Spleen (tissue), 11 donors: ENCODE data around the gene OCRL. TPM values are rescaled to one million over a fixed set of nuclear protein-coding genes. Genes with fewer than 3 reads are reported as not detected.

ENCODE experiments used
- DNase-seq: peaks from one replicate; pipeline ENCODE4 v3.0.0-alpha.2; 2020
- H3K27ac ChIP-seq, 8 donors: fragments of 200-600 bp; sonication (generic) in 7 of 8; 1 replicate in 4 of 8; 2 replicates in 4 of 8; pipeline versions ENCODE4 v1.5.0 to v1.8.0; 2016 to 2021; ENCODE audit warnings: inconsistent platforms in 4 of 8, mild to moderate bottlenecking in 4 of 8, moderate library complexity in 1 of 8
- H3K27me3 ChIP-seq, 7 donors: fragments of 200-600 bp; sonication (generic) in 6 of 7; replicated peaks in 1 of 7; 1 replicate in 4 of 7; 2 replicates in 3 of 7; pipeline versions ENCODE4 v1.5.0 to v1.8.0; 2016 to 2021; ENCODE audit warnings: inconsistent platforms in 3 of 7, mild to moderate bottlenecking in 1 of 7
- H3K36me3 ChIP-seq, 6 donors: fragments of 200-600 bp; sonication (generic) in 5 of 6; 1 replicate in 4 of 6; 2 replicates in 2 of 6; pipeline versions ENCODE4 v1.5.0 to v1.8.0; 2016 to 2021; ENCODE audit warnings: inconsistent platforms in 2 of 6
- H3K4me1 ChIP-seq, 6 donors: fragments of 200-600 bp; sonication (generic) in 5 of 6; 1 replicate in 3 of 6; 2 replicates in 3 of 6; pipeline versions ENCODE4 v1.5.0 to v1.8.0; 2016 to 2021; ENCODE audit warnings: inconsistent platforms in 3 of 6
- H3K4me3 ChIP-seq, 8 donors: fragments of 200-600 bp; sonication (generic) in 7 of 8; 1 replicate in 4 of 8; 2 replicates in 4 of 8; pipeline versions ENCODE4 v1.5.0 to v1.8.0; 2016 to 2021; ENCODE audit warnings: inconsistent platforms in 4 of 8, mild to moderate bottlenecking in 4 of 8, moderate library complexity in 2 of 8
- H3K9me3 ChIP-seq, 8 donors: fragments of 200-600 bp; sonication (generic) in 7 of 8; 1 replicate in 4 of 8; 2 replicates in 4 of 8; pipeline versions ENCODE4 v1.5.0 to v1.8.0; 2016 to 2021; ENCODE audit warnings: inconsistent platforms in 4 of 8
- POLR2A ChIP-seq, 3 donors: fragments of 450-650 bp; IDR thresholded peaks; one replicate each; pipeline ENCODE4 v1.5.1; 2017; ENCODE audit warnings: antibody characterized with exemption in 3 of 3, mild to moderate bottlenecking in 1 of 3
- POLR2AphosphoS5 ChIP-seq, 3 donors: sonication (generic); formaldehyde crosslinking; IDR thresholded peaks; one replicate each; pipeline ENCODE4 v1.5.1; 2017; ENCODE audit warnings: antibody characterized with exemption in 3 of 3
- WGBS, 5 donors: extraction: QIAGEN DNeasy Blood & Tissue Kit in 3 of 5; methylation state at CpG; one replicate each; pipeline versions ENCODE4 v1.1.5 to v1.1.7; 2013 to 2018; 5-methylcytosine and 5-hydroxymethylcytosine counted together
- intact Hi-C: fragments of 100-400 bp; cut with DNase I; formaldehyde crosslinking; loops from one replicate; pipeline ENCODE4 v1.15.0; 2023; ENCODE audit warnings: low total_unique reads
- polyA plus RNA-seq, 3 donors: library from polyadenylated mRNA; stranded (reverse); fragments of 200-250 nt; gene quantifications; one replicate each; pipeline ENCODE4 v1.2.1, GENCODE V29; 2013
- total RNA-seq, 7 donors: library from RNA; depleted of rRNA in 3 of 7; stranded (reverse); fragments of >200 nt in 3 of 7; fragmentation: NEBNext Ultra II Directional in 4 of 7; extraction: Animal tissue kit (Norgen Biotek cat#: 25700) in 4 of 7; gene quantifications; one replicate each; pipeline versions ENCODE4 v1.1.0 to v1.2.1, GENCODE V29; 2016 to 2021
- TF ChIP-seq, protein P1 (sequence below), 11 experiments: fragments of 200-600 bp in 7 of 11; fragments of 450-650 bp in 4 of 11; sonication (generic) in 4 of 11; IDR thresholded peaks in 8 of 11; conservative IDR thresholded peaks in 3 of 11; 1 replicate in 7 of 11; 2 replicates in 4 of 11; pipeline versions ENCODE4 v1.4.0 to v1.8.0; 2016 to 2021; ENCODE audit warnings: antibody characterized with exemption in 11 of 11, inconsistent platforms in 4 of 11, mild to moderate bottlenecking in 1 of 11
- donor health status: healthy with polysubstance abuse.
- donor health status: DM: no; HTN: no; CAD: no; lungs with moderate emphysema.
- donor health status: DM: no; HTN: no; CAD: no.
- donor health status: Bipolar disorder and iron deficiency.
- donor health status: healthy.
- donor health status: DM: no; HTN: no; CAD: no.
- donor health status: DM: yes; HTN: yes; CAD: no.

The OCRL gene
- total and polyA plus RNA-seq, 10 donors: 3.2 to 16.9 (median 11.2) TPM

DNA sequence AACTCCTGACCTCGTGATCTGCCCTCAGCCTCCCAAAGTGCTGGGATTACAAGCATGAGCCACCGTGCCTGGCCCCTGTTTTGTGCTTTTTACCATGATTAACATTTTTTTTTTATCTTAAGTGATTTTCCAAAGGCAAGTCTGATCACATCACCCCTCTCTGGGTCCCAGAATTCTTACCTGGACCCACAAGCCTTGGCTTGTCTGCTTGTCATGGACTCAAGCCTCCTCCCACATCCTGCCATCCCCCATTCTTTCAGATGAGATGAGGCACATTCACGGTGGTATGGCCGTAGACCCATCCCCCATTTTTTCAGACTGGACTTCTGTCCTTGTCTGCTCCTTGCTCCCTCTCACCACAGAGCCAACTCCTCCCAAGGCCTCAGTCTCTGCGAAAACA lies 59.4 kb downstream of the OCRL start:
- DNase-seq: no peak
- peaks cover 0 to 15% (median 0%) of the 10 kb centered on the region in 7 donors for H3K27me3 ChIP-seq
- no peak for TF ChIP-seq POLR2AphosphoS5 (IDR thresholded peaks at IDR 0.05)
- TF ChIP-seq, protein P1, sequence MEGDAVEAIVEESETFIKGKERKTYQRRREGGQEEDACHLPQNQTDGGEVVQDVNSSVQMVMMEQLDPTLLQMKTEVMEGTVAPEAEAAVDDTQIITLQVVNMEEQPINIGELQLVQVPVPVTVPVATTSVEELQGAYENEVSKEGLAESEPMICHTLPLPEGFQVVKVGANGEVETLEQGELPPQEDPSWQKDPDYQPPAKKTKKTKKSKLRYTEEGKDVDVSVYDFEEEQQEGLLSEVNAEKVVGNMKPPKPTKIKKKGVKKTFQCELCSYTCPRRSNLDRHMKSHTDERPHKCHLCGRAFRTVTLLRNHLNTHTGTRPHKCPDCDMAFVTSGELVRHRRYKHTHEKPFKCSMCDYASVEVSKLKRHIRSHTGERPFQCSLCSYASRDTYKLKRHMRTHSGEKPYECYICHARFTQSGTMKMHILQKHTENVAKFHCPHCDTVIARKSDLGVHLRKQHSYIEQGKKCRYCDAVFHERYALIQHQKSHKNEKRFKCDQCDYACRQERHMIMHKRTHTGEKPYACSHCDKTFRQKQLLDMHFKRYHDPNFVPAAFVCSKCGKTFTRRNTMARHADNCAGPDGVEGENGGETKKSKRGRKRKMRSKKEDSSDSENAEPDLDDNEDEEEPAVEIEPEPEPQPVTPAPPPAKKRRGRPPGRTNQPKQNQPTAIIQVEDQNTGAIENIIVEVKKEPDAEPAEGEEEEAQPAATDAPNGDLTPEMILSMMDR (IDR thresholded peaks at IDR 0.05 in 8 of 11, conservative IDR thresholded peaks at IDR 0.05 in 3 of 11): no peak
- no peak overlapping the region for H3K4me3 ChIP-seq
- peaks cover 0 to 10% (median 3%) of the 10 kb centered on the region in 6 donors for H3K4me1 ChIP-seq
- no peak overlapping the region for H3K27ac ChIP-seq
- WGBS, 5 donors: 72 to 91% (median 82%) methylated on average over 5 of the region's 5 CpGs
- H3K36me3 ChIP-seq: no peaks in the 10 kb centered on the region
- H3K9me3 ChIP-seq: no peaks in the 10 kb centered on the region
- intact Hi-C loops: no loop called here

DNA sequence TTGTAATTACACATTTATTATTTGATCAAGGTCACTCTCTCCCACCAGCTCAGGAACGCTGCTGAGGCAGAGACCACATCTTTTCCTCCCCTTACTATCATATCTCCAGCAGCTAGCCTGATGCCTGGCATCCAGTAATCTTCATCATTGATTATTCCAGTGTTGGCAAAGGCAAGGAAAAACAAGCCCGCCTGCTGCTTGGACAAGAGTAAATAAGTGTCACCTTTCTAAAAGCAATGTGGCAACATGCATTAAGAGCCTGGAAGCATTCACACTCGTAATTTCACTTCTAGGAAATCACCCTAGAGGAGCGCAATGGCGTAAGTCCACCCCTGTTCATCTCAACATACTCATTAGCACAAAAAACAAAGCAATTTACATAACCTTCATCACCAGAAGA lies 59.9 kb downstream of the OCRL start:
- TF ChIP-seq, protein P1 (IDR thresholded peaks at IDR 0.05 in 8 of 11, conservative IDR thresholded peaks at IDR 0.05 in 3 of 11): no peak
- TF ChIP-seq POLR2A (IDR thresholded peaks at IDR 0.05): no peak
- TF ChIP-seq POLR2AphosphoS5 (IDR thresholded peaks at IDR 0.05): no peak
- Histone ChIP-seq H3K4me3 (no peak overlapping the region), H3K4me1 (peaks cover 0 to 15% (median 5%) of the 10 kb centered on the region in 6 donors), H3K27me3 (peaks cover 0 to 15% (median 0%) of the 10 kb centered on the region in 7 donors), H3K27ac (no peak overlapping the region), H3K36me3 (no peaks in the 10 kb centered on the region), H3K9me3 (no peaks in the 10 kb centered on the region)
- no peak for DNase-seq
- 67 to 95% (median 84%) methylated on average over 5 of the region's 5 CpGs for WGBS, 5 donors
- intact Hi-C loops: loop anchor here (10.0 kb wide), 1 partner anchor 1315 kb away; no protein-coding TSS in a partner anchor

DNA sequence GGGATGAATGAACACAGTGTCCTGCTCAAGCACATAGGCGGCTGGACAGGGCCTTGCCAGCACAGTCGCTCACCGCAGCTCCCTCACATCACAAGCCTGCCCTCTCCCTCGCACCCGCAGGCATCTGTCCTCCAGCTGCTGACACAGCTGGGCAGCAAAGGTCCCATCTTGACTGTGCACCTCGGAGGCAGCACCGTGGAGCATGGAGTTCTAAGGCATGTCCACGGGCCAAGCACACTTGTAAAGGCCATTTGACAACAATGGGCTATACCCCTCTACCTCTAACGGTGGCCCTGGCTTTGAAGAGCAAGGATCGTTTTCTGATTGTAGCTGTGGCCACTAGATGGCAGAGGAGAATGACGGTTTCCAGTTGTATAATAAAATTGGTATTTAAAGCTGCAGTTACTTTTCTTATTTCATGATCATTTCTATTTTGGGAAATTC lies 60.9 kb downstream of the OCRL start:
- intact Hi-C loops: loop anchor here (10.0 kb wide), 1 partner anchor 1314 kb away; no protein-coding TSS in a partner anchor
- DNase-seq: no peak
- Histone ChIP-seq H3K27me3 (peaks cover 0 to 15% (median 0%) of the 10 kb centered on the region in 7 donors), H3K36me3 (no peaks in the 10 kb centered on the region), H3K4me1 (peaks cover 0 to 23% (median 8%) of the 10 kb centered on the region in 6 donors), H3K4me3 (no peak overlapping the region), H3K27ac (no peak overlapping the region), H3K9me3 (no peaks in the 10 kb centered on the region)
- no peak for TF ChIP-seq POLR2A (IDR thresholded peaks at IDR 0.05)
- TF ChIP-seq, protein P1 (IDR thresholded peaks at IDR 0.05 in 8 of 11, conservative IDR thresholded peaks at IDR 0.05 in 3 of 11): peak in 9 of 11 experiments; percentile 28 to 59 (median 51)
- no peak for TF ChIP-seq POLR2AphosphoS5 (IDR thresholded peaks at IDR 0.05)
- 34 to 45% (median 37%) methylated on average over 9 to 11 of the region's 11 CpGs for WGBS, 5 donors

DNA sequence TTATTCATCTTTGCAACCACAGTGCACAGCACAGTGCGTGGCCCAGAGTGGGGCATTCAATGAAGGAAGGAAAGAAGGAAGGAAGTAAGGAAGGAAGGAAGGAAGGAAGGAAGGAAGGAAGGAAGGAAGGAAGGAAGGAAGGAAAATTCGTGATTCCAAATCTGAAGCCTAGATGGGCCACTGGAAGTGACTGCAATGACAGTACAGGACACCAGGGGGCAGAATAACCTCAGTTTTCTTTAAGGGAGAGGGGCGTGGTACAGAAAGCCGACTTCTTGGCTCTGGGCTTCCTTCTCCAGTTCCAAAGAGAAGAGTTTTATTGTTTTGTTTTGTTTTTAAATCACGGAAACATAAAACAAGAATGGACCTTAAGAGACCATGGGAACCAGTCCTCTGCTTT lies 66.9 kb downstream of the OCRL start:
- Histone ChIP-seq H3K36me3 (no peaks in the 10 kb centered on the region), H3K4me3 (no peak overlapping the region), H3K27ac (no peak overlapping the region), H3K9me3 (no peaks in the 10 kb centered on the region), H3K27me3 (peaks cover 0 to 10% (median 0%) of the 10 kb centered on the region in 7 donors), H3K4me1 (peaks cover 3 to 30% (median 11%) of the 10 kb centered on the region in 6 donors)
- DNase-seq: no peak
- intact Hi-C loops: loop anchor here (10.0 kb wide), 1 partner anchor 1308 kb away; no protein-coding TSS in a partner anchor
- no peak for TF ChIP-seq POLR2AphosphoS5 (IDR thresholded peaks at IDR 0.05)
- TF ChIP-seq, protein P1 (IDR thresholded peaks at IDR 0.05 in 8 of 11, conservative IDR thresholded peaks at IDR 0.05 in 3 of 11): peak; percentile 60 to 96 (median 82)
- 2 to 7% (median 4%) methylated on average over 4 to 5 of the region's 5 CpGs for WGBS, 5 donors
